ENCODE data around the gene DNAJA1. TPM values are rescaled to one million over a fixed set of nuclear protein-coding genes. Genes with fewer than 3 reads are reported as not detected.

Gene DNAJA1
- total RNA-seq, 1 experiment from 2014 or later, result 117 TPM

GRCh38 chr9:33030285-33030684 is 5.2 kb downstream of the DNAJA1 start:
- Histone ChIP-seq H3K36me3 (ENCODE audit: control insufficient read depth in 1 of 2, insufficient read depth in 2 of 2, low read length in 2 of 2) (peaks cover 70 to 82% of the 10 kb centered on the region in 2 experiments), H3K27me3 (ENCODE audit: insufficient read depth, low read length) (no peaks in the 10 kb centered on the region), H3K9me3 (ENCODE audit: control insufficient read depth in 1 of 2, insufficient read depth in 1 of 2, low read depth in 1 of 2, low read length in 2 of 2) (no peaks in the 10 kb centered on the region), H2AFZ (ENCODE audit: low read depth, low read length, poor library complexity, severe bottlenecking) (no peak overlapping the region), H3K4me1 (ENCODE audit: control insufficient read depth in 1 of 2, insufficient read depth in 2 of 2, low read length in 2 of 2) (peaks cover 6 to 12% of the 10 kb centered on the region in 2 experiments; a peak in 3 of 4 replicates), H3K4me3 (replicated peaks in 1 of 2; ENCODE audit: low read depth in 1 of 2, low read length in 2 of 2) (no peak overlapping the region), H3K9me2 (ENCODE audit: insufficient read depth) (no peaks in the 10 kb centered on the region), H3K27ac (ENCODE audit: low read depth, low read length) (no peak overlapping the region), H3K9ac (ENCODE audit: low read length) (no peak overlapping the region), H3K4me2 (ENCODE audit: low read length) (no peak overlapping the region), H4K20me1 (ENCODE audit: insufficient read depth) (peaks cover 65% of the 10 kb centered on the region; the same call in 1 of the 2 replicates), H3K79me2 (ENCODE audit: insufficient read depth, low read length) (peaks cover 100% of the 10 kb centered on the region)
- POLR2A ChIA-PET, result no interaction called here
- no peak for TF ChIP-seq JUND (IDR thresholded peaks at IDR 0.05)
- TF ChIP-seq EZH2 (IDR thresholded peaks at IDR 0.05), result no peak
- no peak for TF ChIP-seq CEBPB (IDR thresholded peaks at IDR 0.05; ENCODE audit: low read depth)
- no peak for TF ChIP-seq POLR2AphosphoS5 (IDR thresholded peaks at IDR 0.05; ENCODE audit: low read depth, low read length)
- TF ChIP-seq SRF (IDR thresholded peaks at IDR 0.05; ENCODE audit: low read depth), result no peak
- TF ChIP-seq CTCF (IDR thresholded peaks at IDR 0.05 in 2 of 3, conservative IDR thresholded peaks at IDR 0.05 in 1 of 3; ENCODE audit: borderline replicate concordance in 1 of 3, insufficient read depth in 1 of 3, low read depth in 2 of 3, low read length in 2 of 3), result no peak
- TF ChIP-seq TCF7L2 (IDR thresholded peaks at IDR 0.05; ENCODE audit: borderline replicate concordance, extremely low read depth, insufficient read depth, insufficient read length), result no peak
- TF ChIP-seq ATF3 (IDR thresholded peaks at IDR 0.05), result no peak
- TF ChIP-seq EGR1 (IDR thresholded peaks at IDR 0.05; ENCODE audit: low read depth), result no peak
- TF ChIP-seq ZFX (IDR thresholded peaks at IDR 0.05), result no peak
- TF ChIP-seq ELF1 (IDR thresholded peaks at IDR 0.05; ENCODE audit: borderline replicate concordance, low read depth), result no peak
- TF ChIP-seq RAD21 (IDR thresholded peaks at IDR 0.05; ENCODE audit: low read depth), result no peak
- no peak for TF ChIP-seq POLR2A (IDR thresholded peaks at IDR 0.05; ENCODE audit: borderline replicate concordance, extremely low read depth, insufficient read depth, insufficient read length)
- no peak for TF ChIP-seq ZBTB33 (IDR thresholded peaks at IDR 0.05; ENCODE audit: extremely low read depth, insufficient replicate concordance, low read length)
- no TSS peak for BruUV-seq (replicated peaks)
- DNase-seq (ENCODE audit: low read depth, low spot score) (no peak), ATAC-seq (no peak)
- RAD21 ChIA-PET (ENCODE audit: low non-redundant PET in 1 of 2, low total read pairs in 2 of 2, uncharacterized antibody in 2 of 2, unreplicated experiment in 2 of 2), result no interaction called here
- intact Hi-C loops (cut with micrococcal nuclease), result no loop called here
- CTCF ChIA-PET, result no interaction called here
